Type B pancreatic cell (in vitro differentiated cells): Measurements from ENCODE around the gene MYO1E. TPM values are rescaled to one million over a fixed set of nuclear protein-coding genes. Genes with fewer than 3 reads are reported as not detected.
"Not testable (repeated sequence)": the region's sequence is repeated elsewhere in the genome, so short reads cannot be mapped to it uniquely, and the experiment has no call there.

Experiments
- DNase-seq: peaks from one replicate; pipeline ENCODE4 v3.0.0; 2021; ENCODE audit warnings: mixed read lengths; ENCODE audit not compliant: unreplicated experiment; ENCODE audit errors: extremely low spot score
- H3K27ac Mint-ChIP-seq: 2 replicates; pipeline ENCODE4 v1.8.0; 2021; ENCODE audit warnings: mild to moderate bottlenecking, mixed read lengths
- H3K27me3 Mint-ChIP-seq: 2 replicates; pipeline ENCODE4 v1.8.0; 2021; ENCODE audit warnings: mixed read lengths
- H3K36me3 Mint-ChIP-seq: 2 replicates; pipeline ENCODE4 v1.8.0; 2021; ENCODE audit warnings: mixed read lengths
- H3K4me1 Mint-ChIP-seq: one replicate; pipeline ENCODE4 v1.8.0; 2021; ENCODE audit warnings: mixed read lengths; ENCODE audit not compliant: unreplicated experiment
- H3K4me3 Mint-ChIP-seq: 2 replicates; pipeline ENCODE4 v1.8.0; 2021; ENCODE audit warnings: mild to moderate bottlenecking, mixed read lengths
- H3K9me3 Mint-ChIP-seq: 2 replicates; pipeline ENCODE4 v1.8.0; 2021; ENCODE audit warnings: mixed read lengths
- total RNA-seq: library from RNA; stranded (reverse); gene quantifications from 2 replicates; pipeline ENCODE4 v1.2.1, GENCODE V29; 2021; ENCODE audit warnings: low replicate concordance
- TF ChIP-seq, protein P1 (sequence below): fragments of 200-600 bp; sonication (generic); conservative IDR thresholded peaks from 2 replicates; pipeline ENCODE4 v1.5.0; 2021; ENCODE audit warnings: antibody characterized with exemption, mild to moderate bottlenecking

Gene MYO1E
- total RNA-seq, 1 donor from 2014 or later: 55.6 TPM

DNA sequence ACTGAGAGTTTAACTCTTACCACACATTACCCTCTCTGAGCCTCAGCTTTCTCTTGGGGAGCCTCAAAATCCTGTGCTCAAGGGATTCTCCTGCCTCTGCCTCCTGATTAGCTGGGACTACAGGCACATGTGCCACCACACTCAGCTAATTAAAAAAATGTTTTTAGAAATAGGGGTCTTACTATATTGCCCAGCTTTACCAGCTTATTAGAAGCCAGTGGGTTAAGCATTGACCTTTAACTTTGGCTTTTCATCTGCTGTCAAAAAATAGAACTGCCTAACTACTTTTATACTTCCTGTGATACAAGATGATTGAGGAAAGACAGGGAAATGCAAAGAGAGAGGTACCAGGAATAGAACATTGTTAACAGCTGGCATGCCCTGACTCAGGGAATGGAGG is 27.3 kb downstream of the MYO1E start:
- Mint-ChIP-seq H3K9me3 (peaks cover 10% of the 10 kb centered on the region), H3K27ac (no peak overlapping the region), H3K4me1 (peaks cover 3% of the 10 kb centered on the region), H3K27me3 (no peaks in the 10 kb centered on the region), H3K36me3 (peaks cover 3% of the 10 kb centered on the region), H3K4me3 (no peak overlapping the region)
- TF ChIP-seq, protein P1, sequence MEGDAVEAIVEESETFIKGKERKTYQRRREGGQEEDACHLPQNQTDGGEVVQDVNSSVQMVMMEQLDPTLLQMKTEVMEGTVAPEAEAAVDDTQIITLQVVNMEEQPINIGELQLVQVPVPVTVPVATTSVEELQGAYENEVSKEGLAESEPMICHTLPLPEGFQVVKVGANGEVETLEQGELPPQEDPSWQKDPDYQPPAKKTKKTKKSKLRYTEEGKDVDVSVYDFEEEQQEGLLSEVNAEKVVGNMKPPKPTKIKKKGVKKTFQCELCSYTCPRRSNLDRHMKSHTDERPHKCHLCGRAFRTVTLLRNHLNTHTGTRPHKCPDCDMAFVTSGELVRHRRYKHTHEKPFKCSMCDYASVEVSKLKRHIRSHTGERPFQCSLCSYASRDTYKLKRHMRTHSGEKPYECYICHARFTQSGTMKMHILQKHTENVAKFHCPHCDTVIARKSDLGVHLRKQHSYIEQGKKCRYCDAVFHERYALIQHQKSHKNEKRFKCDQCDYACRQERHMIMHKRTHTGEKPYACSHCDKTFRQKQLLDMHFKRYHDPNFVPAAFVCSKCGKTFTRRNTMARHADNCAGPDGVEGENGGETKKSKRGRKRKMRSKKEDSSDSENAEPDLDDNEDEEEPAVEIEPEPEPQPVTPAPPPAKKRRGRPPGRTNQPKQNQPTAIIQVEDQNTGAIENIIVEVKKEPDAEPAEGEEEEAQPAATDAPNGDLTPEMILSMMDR: no peak
- DNase-seq: no peak

DNA sequence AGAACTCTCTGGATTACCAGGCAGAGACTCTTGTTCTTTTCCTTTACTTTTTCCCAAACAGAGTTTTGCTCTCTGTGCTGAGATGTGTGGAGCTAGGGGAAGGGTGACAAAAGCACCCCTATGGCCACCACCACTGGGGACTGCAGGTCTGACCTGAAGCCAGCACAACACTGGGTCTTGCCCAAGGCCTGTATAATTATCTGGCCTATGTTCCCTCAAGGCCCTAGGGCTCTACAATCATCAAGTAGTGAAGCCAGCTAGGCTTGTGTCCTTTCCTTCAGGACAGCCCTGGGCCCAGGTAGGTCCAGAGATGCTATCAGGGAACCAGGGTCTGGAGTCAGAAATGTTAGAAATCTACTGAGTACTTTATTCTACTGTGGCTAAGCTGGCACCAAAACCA is 28.4 kb downstream of the MYO1E start:
- H3K36me3 Mint-ChIP-seq: no peaks in the 10 kb centered on the region
- no peak overlapping the region for H3K27ac Mint-ChIP-seq
- no peaks in the 10 kb centered on the region for H3K27me3 Mint-ChIP-seq
- peaks cover 7% of the 10 kb centered on the region for H3K9me3 Mint-ChIP-seq
- H3K4me1 Mint-ChIP-seq: no peaks in the 10 kb centered on the region
- DNase-seq: no peak
- TF ChIP-seq, protein P1: no peak
- no peak overlapping the region for H3K4me3 Mint-ChIP-seq

DNA sequence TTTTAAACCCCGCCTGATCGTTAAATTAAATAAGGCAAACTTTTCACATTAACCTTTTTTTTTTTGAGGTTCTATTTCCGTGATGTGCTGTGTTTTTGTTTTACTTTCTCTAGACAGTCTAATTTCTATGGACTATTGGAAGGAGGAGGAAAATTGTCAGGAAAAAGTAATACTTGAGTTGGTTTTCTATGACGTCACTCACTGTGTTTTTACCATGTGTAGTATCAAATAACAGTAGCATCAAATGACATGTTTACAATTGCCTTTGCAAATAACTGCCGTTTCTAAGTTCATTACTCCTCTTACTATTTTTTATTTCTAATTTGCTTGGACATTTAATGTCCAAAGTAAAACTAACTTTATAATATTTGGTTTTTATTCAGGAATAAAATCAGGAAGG is 32.3 kb downstream of the MYO1E start:
- no peaks in the 10 kb centered on the region for H3K36me3 Mint-ChIP-seq
- no peak overlapping the region for H3K27ac Mint-ChIP-seq
- TF ChIP-seq, protein P1: no peak
- H3K9me3 Mint-ChIP-seq: peaks cover 7% of the 10 kb centered on the region
- H3K27me3 Mint-ChIP-seq: no peaks in the 10 kb centered on the region
- DNase-seq: no peak
- no peak overlapping the region for H3K4me3 Mint-ChIP-seq
- no peaks in the 10 kb centered on the region for H3K4me1 Mint-ChIP-seq

DNA sequence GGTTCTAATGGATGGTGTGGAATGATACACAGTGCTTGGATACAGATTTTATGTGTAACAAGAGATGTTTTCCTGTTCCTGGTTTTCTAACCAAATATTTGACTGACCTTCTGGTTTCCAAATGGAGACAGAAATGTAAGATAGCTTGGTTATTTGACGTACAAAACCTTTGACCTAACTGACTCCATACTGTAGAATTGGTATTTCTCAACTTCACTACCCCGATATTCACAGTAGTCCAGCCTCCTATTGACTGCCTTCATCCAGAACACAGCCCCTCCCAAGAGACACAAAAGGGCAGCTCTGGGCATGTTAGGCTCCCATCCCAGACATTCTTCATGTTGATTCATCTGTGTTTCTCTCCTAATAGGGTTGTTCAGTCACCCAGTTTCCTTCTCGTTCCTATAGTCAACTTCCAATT is 33.4 kb downstream of the MYO1E start:
- Mint-ChIP-seq H3K27me3 (no peaks in the 10 kb centered on the region), H3K4me1 (no peaks in the 10 kb centered on the region), H3K9me3 (peaks cover 7% of the 10 kb centered on the region), H3K4me3 (no peak overlapping the region), H3K27ac (no peak overlapping the region), H3K36me3 (no peaks in the 10 kb centered on the region)
- TF ChIP-seq, protein P1: no peak
- no peak for DNase-seq

DNA sequence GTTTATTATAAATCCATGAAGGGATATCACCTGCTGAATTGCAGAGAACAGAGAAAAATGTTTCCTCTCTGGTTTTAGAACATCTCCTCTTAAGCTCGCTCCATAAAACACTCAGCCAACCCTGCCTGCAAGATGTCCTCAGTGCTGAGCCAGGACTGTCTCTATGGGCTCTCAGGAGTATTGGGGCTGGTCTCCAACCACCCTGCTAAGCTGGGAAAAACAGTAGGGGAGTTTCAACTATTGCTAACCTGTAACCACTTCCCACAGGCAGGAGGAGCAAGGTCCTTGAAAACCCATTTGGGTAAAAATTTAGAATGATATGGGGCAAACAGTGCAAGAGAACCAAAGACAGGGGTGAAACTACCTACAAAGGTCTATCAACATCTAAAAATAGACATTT is 34.3 kb downstream of the MYO1E start:
- DNase-seq: no peak

DNA sequence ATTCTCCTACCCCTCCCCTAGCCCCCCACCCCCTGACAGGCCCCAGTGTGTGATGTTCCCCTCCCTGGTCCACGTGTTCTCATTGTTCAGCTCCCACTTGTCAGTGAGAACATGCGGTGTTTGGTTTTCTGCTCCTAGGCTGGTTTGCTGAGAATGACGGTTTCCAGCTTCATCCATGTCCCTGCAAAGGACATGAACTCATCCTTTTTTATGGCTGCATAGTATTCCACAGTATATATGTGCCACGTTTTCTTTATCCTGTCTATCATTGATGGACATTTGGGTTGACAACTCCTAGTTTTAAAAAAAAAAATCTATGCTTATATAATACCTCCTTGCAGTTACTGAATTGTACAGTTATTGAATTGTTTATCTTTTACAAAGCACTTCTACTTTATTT is 35.9 kb downstream of the MYO1E start:
- not testable (repeated sequence) for H3K27me3 Mint-ChIP-seq, DNase-seq, H3K4me3 Mint-ChIP-seq, H3K36me3 Mint-ChIP-seq, H3K9me3 Mint-ChIP-seq, H3K4me1 Mint-ChIP-seq, H3K27ac Mint-ChIP-seq

More for the DNA sequence above, 34.3 kb downstream of the MYO1E start:
- Mint-ChIP-seq H3K27me3 (no peaks in the 10 kb centered on the region), H3K4me3 (no peak overlapping the region), H3K27ac (no peak overlapping the region), H3K9me3 (no peaks in the 10 kb centered on the region), H3K4me1 (no peaks in the 10 kb centered on the region), H3K36me3 (no peaks in the 10 kb centered on the region)
- TF ChIP-seq, protein P1: no peak
